Progenitor cell of endocrine pancreas (in vitro differentiated cells): ENCODE results near the gene ETFB. TPM values are rescaled to one million over a fixed set of nuclear protein-coding genes. Genes with fewer than 3 reads are reported as not detected.

Experiments used
- DNase-seq: peaks from one replicate; pipeline ENCODE4 v3.0.0; 2021; ENCODE audit warnings: low spot score; ENCODE audit not compliant: unreplicated experiment
- H3K27ac Mint-ChIP-seq: 2 replicates; pipeline ENCODE4 v1.8.0; 2021; ENCODE audit warnings: mild to moderate bottlenecking, moderate library complexity, mixed read lengths
- H3K27me3 Mint-ChIP-seq: 2 replicates; pipeline ENCODE4 v1.8.0; 2021; ENCODE audit warnings: mixed read lengths
- H3K36me3 Mint-ChIP-seq: 2 replicates; pipeline ENCODE4 v1.8.0; 2022; ENCODE audit warnings: mixed read lengths; ENCODE audit not compliant: insufficient read depth
- H3K4me1 Mint-ChIP-seq: 2 replicates; pipeline ENCODE4 v1.8.0; 2021; ENCODE audit warnings: low read depth, mixed read lengths
- H3K4me3 Mint-ChIP-seq: 2 replicates; pipeline ENCODE4 v1.8.0; 2021; ENCODE audit warnings: low read depth, mild to moderate bottlenecking, moderate library complexity, mixed read lengths
- H3K9me3 Mint-ChIP-seq: 2 replicates; pipeline ENCODE4 v1.8.0; 2021; ENCODE audit warnings: low read depth, mixed read lengths
- total RNA-seq: library from RNA; stranded (reverse); gene quantifications from 2 replicates; pipeline ENCODE4 v1.2.1, GENCODE V29; 2021
- TF ChIP-seq, protein P1 (sequence below): fragments of 200-600 bp; sonication (generic); IDR thresholded peaks from one replicate; pipeline ENCODE4 v1.5.0; 2021; ENCODE audit warnings: antibody characterized with exemption, mild to moderate bottlenecking; ENCODE audit not compliant: unreplicated experiment

ETFB gene
- total RNA-seq, 1 donor from 2014 or later: 63.2 TPM

DNA sequence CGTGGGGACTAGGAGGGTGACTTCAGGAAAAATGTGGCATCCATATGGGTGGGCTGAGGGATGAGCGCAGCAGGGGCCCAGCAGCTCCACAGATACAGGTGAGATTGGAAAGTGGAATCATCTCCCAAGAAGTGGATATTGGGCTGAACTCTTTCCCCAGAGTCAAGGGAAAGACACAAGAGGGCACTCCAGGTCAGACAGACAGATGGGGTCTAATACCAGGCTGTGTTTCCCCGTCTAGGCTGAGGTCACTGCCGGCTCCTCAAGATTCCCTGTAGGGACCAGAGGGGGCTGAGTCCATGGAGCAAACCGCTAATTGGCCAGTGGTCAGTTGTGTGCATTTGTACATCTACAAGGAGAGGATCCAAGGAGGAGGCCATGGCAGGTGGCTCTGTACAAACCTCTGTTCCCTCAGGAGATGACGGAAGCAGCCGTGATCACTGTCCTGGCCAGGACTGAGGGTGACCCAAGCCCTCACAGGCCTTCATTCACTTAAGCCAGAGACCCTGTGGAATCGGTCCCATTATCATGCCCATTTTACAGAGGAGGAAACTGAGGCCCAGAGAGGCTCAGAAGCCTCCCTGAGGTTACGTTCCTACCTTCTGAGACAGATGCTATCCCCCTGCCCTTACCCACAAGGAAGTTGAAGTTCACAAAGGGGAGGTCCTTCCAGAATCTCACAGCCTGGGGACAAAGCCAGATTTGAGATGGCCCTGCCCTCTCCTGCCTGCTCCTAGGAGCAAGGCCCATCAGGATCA is 69.7 kb downstream of the ETFB start:
- Mint-ChIP-seq H3K4me1 (no peaks in the 10 kb centered on the region), H3K27ac (no peak overlapping the region), H3K36me3 (no peaks in the 10 kb centered on the region), H3K27me3 (peaks cover 24% of the 10 kb centered on the region), H3K4me3 (no peak overlapping the region), H3K9me3 (no peaks in the 10 kb centered on the region)
- DNase-seq: no peak
- TF ChIP-seq, protein P1, sequence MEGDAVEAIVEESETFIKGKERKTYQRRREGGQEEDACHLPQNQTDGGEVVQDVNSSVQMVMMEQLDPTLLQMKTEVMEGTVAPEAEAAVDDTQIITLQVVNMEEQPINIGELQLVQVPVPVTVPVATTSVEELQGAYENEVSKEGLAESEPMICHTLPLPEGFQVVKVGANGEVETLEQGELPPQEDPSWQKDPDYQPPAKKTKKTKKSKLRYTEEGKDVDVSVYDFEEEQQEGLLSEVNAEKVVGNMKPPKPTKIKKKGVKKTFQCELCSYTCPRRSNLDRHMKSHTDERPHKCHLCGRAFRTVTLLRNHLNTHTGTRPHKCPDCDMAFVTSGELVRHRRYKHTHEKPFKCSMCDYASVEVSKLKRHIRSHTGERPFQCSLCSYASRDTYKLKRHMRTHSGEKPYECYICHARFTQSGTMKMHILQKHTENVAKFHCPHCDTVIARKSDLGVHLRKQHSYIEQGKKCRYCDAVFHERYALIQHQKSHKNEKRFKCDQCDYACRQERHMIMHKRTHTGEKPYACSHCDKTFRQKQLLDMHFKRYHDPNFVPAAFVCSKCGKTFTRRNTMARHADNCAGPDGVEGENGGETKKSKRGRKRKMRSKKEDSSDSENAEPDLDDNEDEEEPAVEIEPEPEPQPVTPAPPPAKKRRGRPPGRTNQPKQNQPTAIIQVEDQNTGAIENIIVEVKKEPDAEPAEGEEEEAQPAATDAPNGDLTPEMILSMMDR: no peak

DNA sequence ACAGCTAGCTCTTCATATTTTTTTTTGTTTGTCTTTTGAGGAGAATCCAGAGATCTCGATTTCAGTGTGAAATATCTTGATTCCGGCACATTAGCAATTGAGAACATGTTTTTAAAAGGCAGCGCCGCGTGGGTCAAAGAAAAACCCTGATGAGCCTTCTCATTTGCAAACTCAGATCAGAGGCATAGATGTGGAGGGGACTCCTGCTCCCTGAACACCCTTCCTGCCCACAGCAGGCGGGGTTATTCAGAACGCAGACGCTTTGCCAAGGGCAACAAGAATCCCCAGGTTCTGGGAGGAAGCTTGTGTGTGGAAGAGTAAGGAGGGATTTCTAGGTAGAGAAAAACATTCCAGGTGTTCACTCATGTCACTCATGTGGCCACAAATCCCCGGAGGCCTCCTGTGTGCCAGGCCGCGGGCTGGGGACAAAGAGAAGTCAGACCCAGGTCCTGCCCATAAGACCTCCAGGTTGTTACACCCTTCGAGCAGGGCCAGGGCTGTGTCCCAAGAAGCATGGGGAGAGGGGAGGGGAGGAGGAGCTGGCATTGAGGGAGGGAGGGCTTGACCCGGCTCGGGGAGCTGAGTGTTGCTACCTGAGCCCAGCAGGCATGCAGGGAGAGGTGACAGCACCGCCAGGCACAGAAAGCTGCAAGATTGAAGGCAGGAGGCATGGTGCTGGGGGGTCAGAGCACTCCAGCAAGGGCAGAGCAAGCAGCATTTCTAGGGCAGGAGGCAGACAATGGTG is 70.6 kb downstream of the ETFB start:
- H3K4me3 Mint-ChIP-seq: no peak overlapping the region
- H3K27me3 Mint-ChIP-seq: peaks cover 24% of the 10 kb centered on the region
- H3K36me3 Mint-ChIP-seq: no peaks in the 10 kb centered on the region
- no peaks in the 10 kb centered on the region for H3K4me1 Mint-ChIP-seq
- DNase-seq: no peak
- TF ChIP-seq, protein P1: no peak
- peak overlapping the region; percentile 33 for H3K27ac Mint-ChIP-seq
- no peaks in the 10 kb centered on the region for H3K9me3 Mint-ChIP-seq

Other genes with a start within 250 kb of the ETFB start
- gene SIGLEC9, start 241.5 kb downstream of the ETFB start, total RNA-seq: not detected in 2 replicates
- gene SIGLEC7, start 224.1 kb downstream of the ETFB start, total RNA-seq: not detected in 2 replicates
- not detected in 2 replicates for gene CD33, start 141.3 kb downstream of the ETFB start, total RNA-seq
- gene SIGLECL1, start 115.3 kb downstream of the ETFB start, total RNA-seq: not detected in 2 replicates
- 44.8 and 44.9 TPM in 2 replicates for gene IGLON5, start 54.7 kb downstream of the ETFB start, total RNA-seq
- gene VSIG10L, start 24.2 kb downstream of the ETFB start, total RNA-seq: 6.3 and 7.0 TPM in 2 replicates
- 0.73 and 1.4 TPM in 2 replicates for gene CLDND2, start 2.6 kb upstream of the ETFB start, total RNA-seq
- gene NKG7, start 6.3 kb upstream of the ETFB start, total RNA-seq: not detected in 2 replicates
- gene LIM2, start 21.6 kb upstream of the ETFB start, total RNA-seq: not detected in 2 replicates
- 0.53 and 0.98 TPM in 2 replicates for gene C19orf84, start 24.2 kb upstream of the ETFB start, total RNA-seq
- not detected in 2 replicates for gene SIGLEC10, start 51.3 kb upstream of the ETFB start, total RNA-seq
- gene SIGLEC8, start 92.1 kb upstream of the ETFB start, total RNA-seq: not detected in 2 replicates
- gene CEACAM18, start 112.2 kb upstream of the ETFB start, total RNA-seq: not detected in 2 replicates
- not detected in 2 replicates for gene SIGLEC12, start 135.4 kb upstream of the ETFB start, total RNA-seq
- not detected in 2 replicates for gene SIGLEC6, start 165.3 kb upstream of the ETFB start, total RNA-seq
- 14.6 and 14.9 TPM in 2 replicates for gene ZNF175, start 204.9 kb upstream of the ETFB start, total RNA-seq